Ovary (tissue), 3 donors: ENCODE results near the gene MCTP1.

Experiments
- CTCF ChIP-seq, 3 donors: fragments of 450-650 bp in 2 of 3; fragments of 200-600 bp in 1 of 3; IDR thresholded peaks; one replicate each; pipeline versions ENCODE4 v1.5.1 to v1.8.0; 2016 to 2022; ENCODE audit warnings: antibody characterized with exemption in 3 of 3, mild to moderate bottlenecking in 1 of 3
- POLR2A ChIP-seq: fragments of 450-650 bp; IDR thresholded peaks from one replicate; pipeline ENCODE4 v1.6.1; 2017; ENCODE audit warnings: antibody characterized with exemption, mild to moderate bottlenecking, moderate library complexity
- donor health status: DM: no; HTN: no; CAD: no.

DNA sequence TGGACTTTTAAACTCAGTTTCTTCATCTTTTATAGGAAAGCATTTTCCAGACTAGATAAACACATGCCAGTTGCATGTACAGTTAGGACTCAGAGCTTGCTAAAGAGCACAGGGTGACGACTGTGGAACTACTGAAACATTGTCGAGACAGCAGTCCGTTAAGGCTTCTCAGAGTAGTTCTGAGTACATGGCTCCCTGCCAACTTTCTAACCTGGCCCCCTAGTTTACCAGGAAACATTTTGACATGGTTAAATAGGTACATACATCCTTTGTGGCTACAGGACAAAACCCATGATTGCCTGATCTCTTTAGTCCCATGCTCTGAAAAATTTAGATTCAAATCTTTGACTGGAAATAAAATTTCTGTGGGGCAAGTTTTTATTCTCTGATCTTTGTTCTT lies 536.7 kb downstream of the MCTP1 start:
- TF ChIP-seq POLR2A (no peak), CTCF (IDR thresholded peaks at IDR 0.05) (no peak)
